Suprapubic skin (tissue), 4 donors: Measurements from ENCODE around the gene ARL5C. TPM values are rescaled to one million over a fixed set of nuclear protein-coding genes. Genes with fewer than 3 reads are reported as not detected.
"Not testable (repeated sequence)": the region's sequence is repeated elsewhere in the genome, so short reads cannot be mapped to it uniquely, and the experiment has no call there.

Experiments
- DNase-seq, 2 donors: peaks; one replicate each; pipeline ENCODE4 v3.0.0-alpha.2; 2019; ENCODE audit warnings: low spot score in 2 of 2
- H3K27ac ChIP-seq: fragments of 200-600 bp; sonication (generic); one replicate; pipeline ENCODE4 v1.5.1; 2019
- H3K27me3 ChIP-seq: fragments of 200-600 bp; sonication (generic); one replicate; pipeline ENCODE4 v1.5.1; 2019
- H3K36me3 ChIP-seq: fragments of 200-600 bp; sonication (generic); one replicate; pipeline ENCODE4 v1.5.1; 2019
- H3K4me1 ChIP-seq: fragments of 200-600 bp; sonication (generic); one replicate; pipeline ENCODE4 v1.5.1; 2019
- H3K4me3 ChIP-seq: fragments of 200-600 bp; sonication (generic); one replicate; pipeline ENCODE4 v1.5.1; 2019; ENCODE audit warnings: mild to moderate bottlenecking
- H3K9me3 ChIP-seq: fragments of 200-600 bp; sonication (generic); one replicate; pipeline ENCODE4 v1.5.1; 2019
- CTCF ChIP-seq, 2 donors: fragments of 200-600 bp in 1 of 2; fragments of 450-650 bp in 1 of 2; sonication (generic) in 1 of 2; IDR thresholded peaks; one replicate each; pipeline ENCODE4 v1.5.1; 2016 to 2019; ENCODE audit warnings: antibody characterized with exemption in 2 of 2, mild to moderate bottlenecking in 1 of 2, moderate library complexity in 1 of 2
- EP300 ChIP-seq: sonication (generic); formaldehyde crosslinking; IDR thresholded peaks from one replicate; pipeline ENCODE4 v1.6.1; 2017; ENCODE audit warnings: antibody characterized with exemption
- POLR2A ChIP-seq, 2 donors: fragments of 450-650 bp; IDR thresholded peaks; one replicate each; pipeline ENCODE4 v1.6.1; 2017; ENCODE audit warnings: antibody characterized with exemption in 2 of 2, mild to moderate bottlenecking in 2 of 2, moderate library complexity in 2 of 2
- POLR2AphosphoS5 ChIP-seq, 3 donors: sonication (generic); formaldehyde crosslinking; IDR thresholded peaks; one replicate each; pipeline ENCODE4 v1.6.1; 2017; ENCODE audit warnings: antibody characterized with exemption in 3 of 3
- WGBS: methylation state at CpG from one replicate; pipeline ENCODE4 v1.1.5; 2018; 5-methylcytosine and 5-hydroxymethylcytosine counted together
- total RNA-seq, 4 donors: library from RNA; depleted of rRNA; stranded (reverse); fragments of >200 nt; gene quantifications; one replicate each; pipeline ENCODE4 v1.1.0, GENCODE V29; 2016

Gene ARL5C
- total RNA-seq, 4 donors from 2014 or later: not detected

DNA sequence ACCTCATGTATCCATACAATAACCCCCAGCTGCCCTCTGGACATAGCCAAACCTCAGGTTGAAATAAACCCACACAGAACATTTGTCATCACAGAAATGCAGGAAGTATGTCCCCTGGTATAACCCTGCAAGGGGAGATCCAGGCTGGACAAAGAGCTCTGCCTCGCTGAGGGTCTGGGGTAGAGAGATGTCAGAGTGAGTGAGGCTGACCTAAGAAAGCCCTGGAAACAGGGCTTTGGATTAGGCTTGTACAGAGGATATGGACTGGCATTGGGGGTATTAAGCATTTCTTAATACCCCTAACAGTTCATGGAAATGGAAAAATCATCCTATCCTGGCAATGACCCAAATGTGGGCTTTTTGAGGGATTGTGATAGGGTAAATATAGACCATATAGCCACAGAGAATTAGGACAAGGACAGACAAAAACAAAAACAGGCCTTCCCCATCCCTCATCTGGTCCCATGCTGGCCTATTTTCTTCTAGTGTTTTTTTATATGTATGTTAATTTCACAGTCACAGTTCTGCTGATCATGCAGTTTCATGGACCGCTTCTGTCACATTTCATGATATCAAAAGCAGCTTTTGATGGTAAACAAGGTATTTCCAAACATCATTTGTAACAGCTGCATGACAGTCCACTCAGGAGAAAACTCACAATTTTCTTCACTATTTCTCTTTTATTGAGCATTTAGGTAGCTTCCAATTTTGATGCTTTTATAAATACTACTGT lies 40.7 kb downstream of the ARL5C start:
- Histone ChIP-seq H3K4me1 (no peaks in the 10 kb centered on the region), H3K27ac (no peak overlapping the region), H3K36me3 (no peaks in the 10 kb centered on the region), H3K27me3 (no peaks in the 10 kb centered on the region), H3K4me3 (no peak overlapping the region), H3K9me3 (no peaks in the 10 kb centered on the region)
- no peak for DNase-seq
- no peak for TF ChIP-seq EP300
- no peak for TF ChIP-seq POLR2AphosphoS5 (IDR thresholded peaks at IDR 0.05)
- no peak for TF ChIP-seq POLR2A (IDR thresholded peaks at IDR 0.05)
- no peak for TF ChIP-seq CTCF (IDR thresholded peaks at IDR 0.05)
- WGBS: 100% methylated on average over 2 of the region's 2 CpGs

GRCh38 chr17:39123627-39124026 lies 42.3 kb downstream of the ARL5C start:
- H3K27ac ChIP-seq: no peak overlapping the region
- H3K27me3 ChIP-seq: no peaks in the 10 kb centered on the region
- H3K36me3 ChIP-seq: no peaks in the 10 kb centered on the region
- TF ChIP-seq CTCF (IDR thresholded peaks at IDR 0.05) (no peak), EP300 (no peak), POLR2A (IDR thresholded peaks at IDR 0.05) (no peak), POLR2AphosphoS5 (IDR thresholded peaks at IDR 0.05) (no peak)
- no peaks in the 10 kb centered on the region for H3K4me1 ChIP-seq
- no peak overlapping the region for H3K4me3 ChIP-seq
- DNase-seq: no peak
- H3K9me3 ChIP-seq: no peaks in the 10 kb centered on the region
- WGBS: 82% methylated on average over 6 of the region's 9 CpGs

DNA sequence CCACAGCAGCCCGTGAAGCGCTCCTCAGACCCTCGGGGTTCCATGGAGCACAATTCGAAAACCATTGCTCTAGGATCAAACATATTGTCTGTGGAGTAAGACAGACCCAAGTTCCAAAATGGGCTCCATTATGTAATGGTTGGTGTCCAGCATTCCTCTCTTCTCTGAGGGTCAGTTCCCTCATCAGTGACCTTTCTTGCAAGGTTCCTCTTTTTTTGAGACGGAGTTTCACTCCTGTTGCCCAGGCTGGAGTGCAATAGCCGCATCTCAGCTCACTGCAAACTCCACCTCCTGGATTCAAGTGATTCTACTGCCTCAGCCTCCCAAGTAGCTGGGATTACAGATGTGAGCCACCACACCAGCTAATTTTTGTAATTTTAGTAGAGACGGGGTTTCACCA lies 43.0 kb downstream of the ARL5C start:
- H3K9me3 ChIP-seq: no peaks in the 10 kb centered on the region
- DNase-seq: no peak
- H3K27me3 ChIP-seq: no peaks in the 10 kb centered on the region
- no peaks in the 10 kb centered on the region for H3K36me3 ChIP-seq
- H3K4me1 ChIP-seq: no peaks in the 10 kb centered on the region
- no peak for TF ChIP-seq POLR2AphosphoS5 (IDR thresholded peaks at IDR 0.05)
- TF ChIP-seq POLR2A (IDR thresholded peaks at IDR 0.05): no peak
- no peak for TF ChIP-seq CTCF (IDR thresholded peaks at IDR 0.05)
- no peak overlapping the region for H3K27ac ChIP-seq
- H3K4me3 ChIP-seq: no peak overlapping the region
- 88% methylated on average over 7 of the region's 7 CpGs for WGBS

GRCh38 chr17:39121919-39122318 lies 44.0 kb downstream of the ARL5C start:
- H3K9me3 ChIP-seq, H3K36me3 ChIP-seq, H3K27ac ChIP-seq, DNase-seq, H3K4me1 ChIP-seq, H3K27me3 ChIP-seq, H3K4me3 ChIP-seq: not testable (repeated sequence)
- 94% methylated on average over 10 of the region's 10 CpGs for WGBS

DNA sequence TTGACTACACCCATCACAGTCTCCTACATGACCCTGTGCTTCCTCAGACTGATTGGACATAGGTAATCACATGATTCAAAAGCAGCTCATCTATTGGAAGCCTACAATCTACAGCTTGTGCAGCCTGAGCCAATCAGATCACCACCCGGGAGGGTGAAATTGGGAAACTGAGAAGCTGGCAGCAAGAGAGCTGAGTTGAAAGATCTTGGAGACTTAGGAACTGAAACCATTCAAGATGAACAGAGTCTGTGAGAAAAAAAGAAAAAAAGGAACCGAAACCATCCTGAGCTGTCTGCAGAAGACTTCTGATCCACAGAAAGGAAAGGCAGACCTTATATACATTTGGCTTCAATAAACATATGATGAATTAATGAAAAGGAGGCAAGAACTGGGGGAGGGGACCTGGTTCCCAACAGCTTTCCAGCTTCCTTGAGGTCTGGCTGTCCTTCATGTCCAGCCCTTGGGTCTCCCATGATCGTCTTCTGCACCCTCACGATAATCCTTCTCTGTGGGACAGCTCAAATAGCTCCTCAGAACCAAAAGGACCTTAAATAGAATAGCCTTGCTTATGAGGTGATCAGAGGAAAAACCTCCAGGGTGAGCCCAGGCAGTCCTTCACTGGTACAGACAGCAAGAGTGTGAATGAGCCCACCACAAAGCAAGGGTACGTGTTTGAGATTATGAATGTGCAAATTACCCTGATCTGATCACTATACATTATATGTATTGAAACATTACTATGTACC lies 47.1 kb downstream of the ARL5C start:
- TF ChIP-seq EP300 (no peak), POLR2A (IDR thresholded peaks at IDR 0.05) (no peak), POLR2AphosphoS5 (IDR thresholded peaks at IDR 0.05) (no peak), CTCF (IDR thresholded peaks at IDR 0.05) (no peak)
- Histone ChIP-seq H3K4me3 (no peak overlapping the region), H3K27me3 (no peaks in the 10 kb centered on the region), H3K9me3 (no peaks in the 10 kb centered on the region), H3K36me3 (no peaks in the 10 kb centered on the region), H3K4me1 (peaks cover 9% of the 10 kb centered on the region), H3K27ac (no peak overlapping the region)
- 88% methylated on average over 5 of the region's 5 CpGs for WGBS
- no peak for DNase-seq
